ENCODE measurements around the gene MICB.

GRCh38 chr6:31543639-31544038 lies 45.7 kb downstream of the MICB start:
- TF ChIP-seq USF1 (IDR thresholded peaks at IDR 0.05) (no peak), REST (IDR thresholded peaks at IDR 0.05; ENCODE audit: low read depth) (no peak), RAD21 (IDR thresholded peaks at IDR 0.05; ENCODE audit: low read depth) (no peak), CREB1 (IDR thresholded peaks at IDR 0.05; ENCODE audit: low read depth) (no peak), EP300 (IDR thresholded peaks at IDR 0.05; ENCODE audit: borderline replicate concordance) (no peak)

Measured in Ishikawa (cell line).